Choroid plexus epithelial cell (primary cell): ENCODE results near the gene PTH2.
"Not testable (repeated sequence)": the region's sequence is repeated elsewhere in the genome, so short reads cannot be mapped to it uniquely, and the experiment has no call there.

Experiments used
- DNase-seq: peaks from one replicate; pipeline ENCODE4 v3.0.0-alpha.2; 2010; ENCODE audit warnings: low read depth
- H3K4me3 ChIP-seq: 2 replicates; pipeline ENCODE4 v1.5.1; 2011; ENCODE audit warnings: low read depth, mild to moderate bottlenecking, control low read depth, low read length, moderate library complexity
- TF ChIP-seq, protein P1 (sequence below): conservative IDR thresholded peaks from 2 replicates; pipeline ENCODE4 v1.5.1; 2011; ENCODE audit warnings: low read depth, mild to moderate bottlenecking, control low read depth, inconsistent platforms, low read length, moderate library complexity

The PTH2 gene

DNA sequence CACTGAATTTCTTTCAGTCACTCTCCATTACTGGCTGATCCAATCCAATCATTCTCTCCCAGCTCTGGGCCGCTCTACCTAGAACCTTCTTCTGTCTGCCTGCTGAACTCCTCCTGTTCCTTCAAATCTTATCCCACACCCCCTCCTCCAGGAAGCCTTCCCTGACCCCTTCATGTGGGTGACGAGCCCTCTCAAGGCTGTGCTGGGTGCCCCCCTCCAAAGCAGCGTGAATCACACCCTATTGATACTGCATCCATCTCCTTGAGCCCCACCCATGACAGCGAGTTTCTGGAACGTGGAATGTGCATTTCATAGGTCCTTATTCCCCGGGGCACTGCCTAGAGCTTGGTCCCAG is 25.2 kb upstream of the PTH2 start:
- no peak for DNase-seq
- TF ChIP-seq, protein P1, sequence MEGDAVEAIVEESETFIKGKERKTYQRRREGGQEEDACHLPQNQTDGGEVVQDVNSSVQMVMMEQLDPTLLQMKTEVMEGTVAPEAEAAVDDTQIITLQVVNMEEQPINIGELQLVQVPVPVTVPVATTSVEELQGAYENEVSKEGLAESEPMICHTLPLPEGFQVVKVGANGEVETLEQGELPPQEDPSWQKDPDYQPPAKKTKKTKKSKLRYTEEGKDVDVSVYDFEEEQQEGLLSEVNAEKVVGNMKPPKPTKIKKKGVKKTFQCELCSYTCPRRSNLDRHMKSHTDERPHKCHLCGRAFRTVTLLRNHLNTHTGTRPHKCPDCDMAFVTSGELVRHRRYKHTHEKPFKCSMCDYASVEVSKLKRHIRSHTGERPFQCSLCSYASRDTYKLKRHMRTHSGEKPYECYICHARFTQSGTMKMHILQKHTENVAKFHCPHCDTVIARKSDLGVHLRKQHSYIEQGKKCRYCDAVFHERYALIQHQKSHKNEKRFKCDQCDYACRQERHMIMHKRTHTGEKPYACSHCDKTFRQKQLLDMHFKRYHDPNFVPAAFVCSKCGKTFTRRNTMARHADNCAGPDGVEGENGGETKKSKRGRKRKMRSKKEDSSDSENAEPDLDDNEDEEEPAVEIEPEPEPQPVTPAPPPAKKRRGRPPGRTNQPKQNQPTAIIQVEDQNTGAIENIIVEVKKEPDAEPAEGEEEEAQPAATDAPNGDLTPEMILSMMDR: no peak
- H3K4me3 ChIP-seq: no peak overlapping the region

DNA sequence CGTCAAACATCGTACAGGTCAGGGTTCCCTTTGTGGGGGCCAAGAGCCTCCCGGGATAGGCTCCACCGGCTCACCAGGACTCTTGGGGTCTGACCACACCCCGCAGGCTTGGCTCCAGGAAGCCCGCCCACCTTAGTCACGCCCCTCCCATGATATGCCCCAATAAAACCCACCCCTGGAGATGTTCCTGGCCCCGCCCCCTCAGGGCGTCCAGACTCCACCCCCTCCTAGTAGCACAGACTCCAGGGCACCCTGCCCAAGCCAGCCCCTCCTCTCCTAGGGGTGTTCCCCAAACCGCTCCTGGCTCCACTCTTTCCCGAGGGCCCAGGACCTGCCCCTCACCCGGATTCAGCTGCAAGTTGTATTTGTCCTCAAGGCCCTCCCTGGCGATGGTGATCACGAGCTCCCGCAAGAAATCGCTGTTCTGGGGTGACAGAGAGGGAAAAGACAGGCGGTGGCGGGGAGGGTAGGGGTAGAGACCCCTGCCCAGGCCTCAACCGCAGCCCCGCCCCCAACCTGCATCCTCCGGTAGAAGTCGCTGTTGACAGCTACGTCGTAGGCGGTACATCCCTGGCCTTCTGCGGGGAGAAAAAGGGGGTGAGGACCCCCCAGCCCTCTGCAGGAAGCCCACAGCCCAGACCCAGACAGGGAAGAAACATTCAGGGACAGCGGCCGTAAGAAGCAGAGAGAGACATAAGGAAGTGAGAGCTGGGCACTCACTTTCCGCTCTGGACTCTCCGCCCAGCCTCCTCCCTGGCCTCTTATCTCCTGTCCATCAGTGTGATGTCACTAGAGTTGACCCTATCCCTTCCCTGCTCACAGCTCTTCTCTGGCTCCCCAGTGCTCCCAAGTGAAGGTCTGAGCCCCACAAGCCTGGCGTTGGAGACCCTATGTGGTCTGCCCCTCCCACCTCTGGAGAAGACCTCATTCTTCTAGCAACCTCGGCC is 24.5 kb upstream of the PTH2 start:
- TF ChIP-seq, protein P1: no peak
- DNase-seq: no peak
- H3K4me3 ChIP-seq: no peak overlapping the region

DNA sequence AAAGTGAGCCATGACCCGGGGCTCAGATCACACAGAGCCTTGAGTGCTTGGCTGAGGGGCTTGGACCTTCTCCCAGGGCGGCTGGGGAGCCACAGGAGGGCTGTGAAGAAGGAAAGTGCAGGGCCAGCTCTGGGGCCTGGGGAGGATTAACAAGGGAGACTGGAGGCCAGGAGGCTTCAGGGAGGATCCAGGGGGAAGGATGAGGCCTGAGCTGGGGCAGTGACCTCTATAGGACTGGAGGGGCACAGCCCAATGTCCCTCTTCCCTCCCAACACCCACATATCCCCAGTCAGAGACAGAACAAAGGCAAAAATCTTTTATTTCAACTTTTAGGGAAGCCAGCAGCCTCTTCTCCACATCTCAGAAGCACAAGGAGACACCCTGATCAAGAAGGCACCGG is 22.8 kb upstream of the PTH2 start:
- no peak for DNase-seq
- TF ChIP-seq, protein P1: no peak
- H3K4me3 ChIP-seq: no peak overlapping the region

DNA sequence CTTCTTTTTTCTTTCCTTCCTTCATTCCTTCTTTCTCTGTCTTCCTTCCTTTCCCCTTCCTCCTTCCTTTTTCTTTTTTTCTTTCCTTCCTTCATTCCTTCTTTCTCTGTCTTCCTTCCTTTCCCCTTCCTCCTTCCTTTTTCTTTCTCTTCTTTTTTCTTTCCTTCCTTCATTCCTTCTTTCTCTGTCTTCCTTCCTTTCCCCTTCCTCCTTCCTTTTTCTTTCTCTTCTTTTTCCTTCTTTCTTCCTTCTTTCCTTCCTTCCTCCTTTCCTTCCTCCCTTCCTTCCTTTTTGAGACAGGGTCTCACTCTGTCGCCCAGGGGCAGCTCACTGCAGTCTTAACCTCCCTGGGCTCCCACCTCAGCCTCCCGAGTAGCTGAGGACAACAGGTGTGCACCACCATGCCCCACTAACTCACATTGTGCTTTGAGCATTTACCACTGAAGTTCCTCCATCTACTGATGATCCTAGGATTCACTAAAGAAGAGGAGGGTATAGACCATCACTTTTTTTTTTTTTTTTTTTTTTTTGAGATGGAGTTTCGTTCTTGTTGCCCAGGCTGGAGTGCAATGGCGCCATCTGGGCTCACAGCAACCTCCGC is 21.0 kb upstream of the PTH2 start:
- not testable (repeated sequence) for DNase-seq, H3K4me3 ChIP-seq

DNA sequence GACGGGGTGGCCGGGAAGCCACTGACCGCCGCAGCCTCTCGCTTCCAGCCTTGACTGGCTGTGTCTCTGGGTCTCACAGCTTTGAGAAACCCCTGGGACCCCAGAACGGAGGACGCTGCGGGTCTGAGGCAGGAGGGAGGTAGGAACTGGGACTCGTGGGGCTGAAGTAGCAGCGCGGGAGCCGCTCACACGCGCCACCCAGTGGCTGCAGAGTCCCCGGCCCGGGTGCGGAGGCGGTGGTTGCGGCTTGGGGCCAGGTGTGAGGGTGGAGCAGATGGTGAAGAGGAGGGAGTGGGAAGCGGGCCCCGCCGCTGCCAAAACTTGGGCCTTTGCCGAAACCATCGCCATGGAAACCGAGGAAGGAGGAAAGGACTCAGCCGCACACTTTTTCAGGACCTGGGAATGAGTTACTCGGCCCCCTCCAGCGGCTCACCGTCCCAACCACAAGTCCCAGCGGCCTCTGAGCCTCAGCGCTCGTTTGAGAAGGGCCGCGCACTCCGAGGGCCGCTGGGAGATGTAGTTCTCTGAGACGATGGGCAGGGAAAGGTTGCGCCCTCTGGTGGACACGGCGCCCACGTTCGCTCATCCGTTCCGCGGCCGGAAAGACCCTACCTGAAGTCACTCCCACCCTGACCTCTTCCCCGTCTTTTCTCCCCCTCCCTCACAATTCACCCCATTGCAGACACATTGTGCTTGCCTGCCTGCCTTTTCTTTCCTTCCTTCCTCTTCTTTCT is 20.3 kb upstream of the PTH2 start:
- H3K4me3 ChIP-seq: peak overlapping the region; percentile 67
- TF ChIP-seq, protein P1: peak; percentile 88
- peak; percentile 97 for DNase-seq

DNA sequence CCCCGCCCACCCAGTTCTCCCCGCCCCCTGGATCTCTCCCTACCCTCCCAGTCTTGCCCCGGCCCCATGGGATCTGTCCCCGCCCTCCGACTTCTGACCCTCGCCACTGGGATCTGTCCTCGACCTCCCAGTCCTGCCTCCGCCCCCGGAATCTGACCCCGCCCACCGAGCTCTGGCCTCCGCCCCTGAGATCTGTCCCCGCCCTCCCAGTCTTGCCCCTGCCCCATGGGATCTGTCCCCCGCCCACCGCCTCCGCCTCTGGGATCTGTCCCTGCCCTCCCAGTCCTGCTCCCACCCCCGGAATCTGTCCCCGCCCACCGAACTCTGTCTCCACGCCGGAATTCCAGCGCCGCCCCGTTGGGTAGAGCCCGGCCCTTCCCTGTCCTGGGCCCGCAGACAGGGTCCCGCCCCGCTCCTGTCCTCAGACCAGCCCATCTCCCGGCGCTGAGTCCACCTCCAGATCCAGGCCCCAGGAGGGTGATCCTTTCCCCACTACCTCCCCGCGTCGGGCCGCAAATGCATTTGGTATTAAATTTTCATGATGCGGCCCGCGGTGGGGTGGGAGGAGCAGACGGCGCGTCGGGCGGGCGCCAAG is 19.6 kb upstream of the PTH2 start:
- peak; percentile 73 for DNase-seq
- TF ChIP-seq, protein P1: no peak
- peak overlapping the region; percentile 67 for H3K4me3 ChIP-seq

DNA sequence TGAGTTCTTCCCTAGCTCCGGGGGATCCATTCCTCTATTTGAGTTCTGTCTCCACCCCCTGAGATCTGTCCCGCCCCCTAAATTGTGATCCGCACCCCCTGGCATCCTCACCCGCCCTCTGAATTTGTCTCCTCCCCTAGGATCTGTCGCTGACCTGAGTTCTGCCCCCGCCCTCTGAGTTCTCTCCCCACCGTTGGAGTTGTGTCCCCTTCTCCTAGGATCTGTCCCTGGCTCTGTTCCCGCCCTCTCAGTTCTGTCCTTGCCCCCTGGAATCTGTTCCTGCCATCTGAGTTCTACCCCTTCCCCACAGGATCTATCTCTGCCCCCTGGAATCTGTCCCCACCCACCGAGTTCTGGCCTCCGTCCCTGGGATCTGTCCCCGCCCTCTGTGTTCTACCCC is 19.1 kb upstream of the PTH2 start:
- H3K4me3 ChIP-seq: no peak overlapping the region
- DNase-seq: no peak
- TF ChIP-seq, protein P1: no peak
